ENCODE measurements around the gene FALEC. TPM values are rescaled to one million over a fixed set of nuclear protein-coding genes. Genes with fewer than 3 reads are reported as not detected.
A peak's percentile ranks its signal among the peaks of the same experiment; 100 is the strongest.
"Not testable (repeated sequence)": the region's sequence is repeated elsewhere in the genome, so short reads cannot be mapped to it uniquely, and the experiment has no call there.

Gene FALEC
- total and polyA plus RNA-seq, 8 donors, result 0.50 to 1.9 (median 1.2) TPM; not detected in 2

- peak overlapping the region; percentile 99 to 100 for H3K27ac ChIP-seq
- peaks cover 6 to 57% of the 10 kb centered on the region in 2 donors for H3K36me3 ChIP-seq
Measured at GRCh38 chr1:150577557-150578271, 62.2 kb downstream of the FALEC start.

GRCh38 chr1:150578272-150579109 is 62.9 kb downstream of the FALEC start:
- ATAC-seq (peak; percentile 14), DNase-seq (peak in 2 of 4 donors; percentile 73 to 83)
- peaks cover under 1 to 49% of the 10 kb centered on the region in 2 donors for H3K36me3 ChIP-seq
- H3K27ac ChIP-seq, result peak overlapping the region; percentile 99 to 100
- no peaks in the 10 kb centered on the region for H3K27me3 ChIP-seq
- peak overlapping the region; percentile 75 to 91 for H3K4me3 ChIP-seq
- TF ChIP-seq CTCF (IDR thresholded peaks at IDR 0.05), result no peak
- intact Hi-C loops (cut with DNase I), result no loop called here
- H3K9me3 ChIP-seq, result no peaks in the 10 kb centered on the region
- H3K4me1 ChIP-seq, result peaks cover 29 to 48% of the 10 kb centered on the region in 2 donors

More at GRCh38 chr1:150577557-150578271, 62.2 kb downstream of the FALEC start:
- no peak for TF ChIP-seq CTCF (IDR thresholded peaks at IDR 0.05)
- Histone ChIP-seq H3K4me1 (peaks cover 33 to 53% of the 10 kb centered on the region in 2 donors), H3K27me3 (no peaks in the 10 kb centered on the region), H3K4me3 (peak overlapping the region; percentile 75 to 91), H3K9me3 (no peaks in the 10 kb centered on the region)
- intact Hi-C loops (cut with DNase I), result no loop called here
- ATAC-seq (peak; percentile 3), DNase-seq (peak in 1 of 4 donors; percentile 55)

- TF ChIP-seq CTCF (IDR thresholded peaks at IDR 0.05), result no peak
- ATAC-seq, result peak; percentile 89
- intact Hi-C loops (cut with DNase I), result no loop called here
Measured at GRCh38 chr1:150579110-150579944, 63.8 kb downstream of the FALEC start, which contains the start of gene MCL1. Gene MCL1, minus strand, starts transcription at chr1:150579610. Its CDS starts 80 bp downstream, at chr1:150579530.

GRCh38 chr1:150579945-150580642 is 64.5 kb downstream of the FALEC start:
- no peak for TF ChIP-seq CTCF (IDR thresholded peaks at IDR 0.05)
- Histone ChIP-seq H3K36me3 (peaks cover 0 to 33% of the 10 kb centered on the region in 2 donors), H3K27me3 (no peaks in the 10 kb centered on the region), H3K4me3 (peak overlapping the region; percentile 31 to 91), H3K9me3 (no peaks in the 10 kb centered on the region), H3K27ac (peak overlapping the region; percentile 99 to 100), H3K4me1 (peaks cover 18 to 32% of the 10 kb centered on the region in 2 donors)
- intact Hi-C loops (cut with DNase I), result no loop called here
- ATAC-seq (no peak), DNase-seq (no peak)

More at GRCh38 chr1:150579110-150579944, 63.8 kb downstream of the FALEC start, which contains the start of gene MCL1:
- H3K36me3 ChIP-seq, result peaks cover 0 to 41% of the 10 kb centered on the region in 2 donors
- H3K4me3 ChIP-seq, result peak within 1 kb of the TSS; percentile 75 to 91
- H3K9me3 ChIP-seq, result no peaks in the 10 kb centered on the region
- DNase-seq, result peak; percentile 92 to 97 (median 96)
- H3K27me3 ChIP-seq, result no peaks in the 10 kb centered on the region
- H3K4me1 ChIP-seq, result peaks cover 24 to 39% of the 10 kb centered on the region in 2 donors
- peak within 1 kb of the TSS; percentile 99 to 100 for H3K27ac ChIP-seq

- H3K36me3 ChIP-seq, result peaks cover 0 to 25% of the 10 kb centered on the region in 2 donors
- peaks cover 9 to 23% of the 10 kb centered on the region in 2 donors for H3K4me1 ChIP-seq
- ATAC-seq; H3K9me3 ChIP-seq; DNase-seq; H3K27ac ChIP-seq; intact Hi-C loops (cut with DNase I); H3K4me3 ChIP-seq; H3K27me3 ChIP-seq: not testable (repeated sequence)
Measured at GRCh38 chr1:150580966-150581365, 65.4 kb downstream of the FALEC start.

GRCh38 chr1:150581437-150581836 is 65.9 kb downstream of the FALEC start:
- H3K9me3 ChIP-seq; ATAC-seq; H3K4me3 ChIP-seq; H3K27ac ChIP-seq; intact Hi-C loops (cut with DNase I); DNase-seq; H3K27me3 ChIP-seq: not testable (repeated sequence)
- peaks cover 8 to 22% of the 10 kb centered on the region in 2 donors for H3K4me1 ChIP-seq
- H3K36me3 ChIP-seq, result peaks cover 0 to 20% of the 10 kb centered on the region in 2 donors

GRCh38 chr1:150581962-150582361 is 66.4 kb downstream of the FALEC start:
- ATAC-seq; intact Hi-C loops (cut with DNase I); H3K27ac ChIP-seq; H3K27me3 ChIP-seq; H3K9me3 ChIP-seq; DNase-seq; H3K4me3 ChIP-seq: not testable (repeated sequence)
- H3K4me1 ChIP-seq, result peaks cover 8 to 22% of the 10 kb centered on the region in 2 donors
- H3K36me3 ChIP-seq, result peaks cover 0 to 15% of the 10 kb centered on the region in 2 donors
